GM21390 (cell line): Measurements from ENCODE around the gene PIEZO2.

Experiments used
- ATAC-seq: cut with Tn5 transposase; IDR thresholded peaks from one replicate; pipeline ENCODE4 v1.9.1; 2021; ENCODE audit not compliant: unreplicated experiment

The PIEZO2 gene

DNA sequence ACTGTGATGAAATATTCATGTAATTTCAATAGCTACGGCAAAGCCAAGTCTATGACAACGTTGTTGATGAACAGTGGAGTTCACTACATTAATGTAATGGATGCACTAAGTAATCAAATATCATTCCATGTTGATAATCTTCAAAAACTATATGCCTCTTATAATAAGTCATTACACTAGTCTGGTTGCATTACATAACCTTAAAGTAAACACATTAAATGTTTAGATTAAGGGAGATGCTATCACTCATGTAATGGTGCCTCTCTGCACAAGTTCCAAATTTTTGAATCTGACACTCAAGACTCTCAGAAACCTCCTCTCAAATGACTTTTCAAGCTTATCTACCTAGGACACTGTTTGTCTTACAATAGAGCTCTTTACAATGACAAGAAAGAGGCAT lies 35.4 kb downstream of the PIEZO2 start:
- ATAC-seq, result no peak

DNA sequence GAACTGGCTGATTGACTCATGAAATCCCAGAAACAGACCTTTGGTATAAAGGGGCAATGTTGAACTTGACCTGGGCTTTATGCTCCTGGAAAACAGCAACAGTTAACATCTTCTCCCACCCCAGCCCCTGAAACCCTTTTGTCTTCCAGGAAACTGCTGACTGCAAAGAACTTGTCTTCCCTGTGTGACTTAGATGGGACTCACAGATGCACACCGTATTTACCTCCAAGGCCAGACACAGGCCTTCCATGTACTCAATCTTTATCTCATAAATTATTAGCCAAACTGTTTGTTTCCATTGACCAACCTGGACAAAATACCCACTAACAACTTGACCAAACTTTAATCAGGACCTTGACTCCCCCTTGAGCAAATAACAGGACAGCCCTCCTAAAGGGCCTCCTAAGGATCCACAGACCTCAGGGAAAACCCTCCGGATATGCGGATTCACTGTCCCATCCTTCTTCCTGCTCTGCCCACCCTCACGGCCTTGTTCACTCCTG lies 36.3 kb downstream of the PIEZO2 start:
- ATAC-seq, result no peak

DNA sequence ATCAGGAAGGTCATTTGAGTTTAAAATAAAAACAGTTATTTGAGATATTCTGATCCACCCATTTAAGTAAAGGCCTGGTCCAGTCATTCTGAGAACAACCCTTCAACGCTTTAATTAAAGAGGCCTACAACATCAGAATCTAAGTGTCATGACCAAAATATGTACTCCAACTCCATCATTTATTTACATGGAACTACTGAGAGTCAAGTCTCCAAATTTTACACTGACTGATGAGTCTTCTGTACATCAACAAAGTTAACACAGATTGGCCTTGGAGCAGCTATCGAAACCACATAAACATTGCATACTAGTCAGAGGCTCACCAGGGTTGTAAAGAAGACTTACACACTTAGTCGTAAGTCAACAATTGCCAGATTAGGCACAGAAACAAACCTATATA lies 37.1 kb downstream of the PIEZO2 start:
- ATAC-seq, result no peak

DNA sequence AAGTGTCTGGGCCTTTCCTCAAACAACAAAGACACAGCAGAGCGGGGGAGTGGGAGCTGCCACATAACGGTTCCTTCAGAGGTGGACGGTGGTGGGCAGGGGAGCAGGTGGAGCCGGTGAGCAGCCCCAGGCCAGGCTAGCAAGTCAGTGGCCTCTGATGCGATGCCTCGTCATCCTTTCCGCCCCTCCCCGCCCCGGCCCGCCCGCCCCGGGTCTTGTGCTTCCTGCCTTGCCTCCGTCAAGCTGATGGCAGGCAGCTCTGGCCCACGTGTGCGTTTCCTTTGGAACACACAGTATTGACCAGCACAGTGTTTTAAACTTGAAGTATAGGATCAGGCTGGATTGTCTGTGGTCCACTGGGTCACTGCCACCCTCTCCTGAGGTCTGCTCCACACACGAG lies 38.9 kb downstream of the PIEZO2 start:
- ATAC-seq, result no peak

- ATAC-seq, result no peak
These were observed 40.4 kb downstream of the PIEZO2 start for GRCh38 chr18:11108947-11109346.

- no peak for ATAC-seq
These were observed 42.5 kb downstream of the PIEZO2 start for GRCh38 chr18:11106894-11107293.

GRCh38 chr18:11105463-11105862 lies 43.9 kb downstream of the PIEZO2 start:
- ATAC-seq, result no peak

- ATAC-seq, result no peak
These were observed 45.1 kb downstream of the PIEZO2 start for GRCh38 chr18:11104307-11104706.

GRCh38 chr18:11096839-11097750 lies 52.3 kb downstream of the PIEZO2 start:
- ATAC-seq, result no peak

- no peak for ATAC-seq
These were observed 53.0 kb downstream of the PIEZO2 start for GRCh38 chr18:11096411-11096810.

DNA sequence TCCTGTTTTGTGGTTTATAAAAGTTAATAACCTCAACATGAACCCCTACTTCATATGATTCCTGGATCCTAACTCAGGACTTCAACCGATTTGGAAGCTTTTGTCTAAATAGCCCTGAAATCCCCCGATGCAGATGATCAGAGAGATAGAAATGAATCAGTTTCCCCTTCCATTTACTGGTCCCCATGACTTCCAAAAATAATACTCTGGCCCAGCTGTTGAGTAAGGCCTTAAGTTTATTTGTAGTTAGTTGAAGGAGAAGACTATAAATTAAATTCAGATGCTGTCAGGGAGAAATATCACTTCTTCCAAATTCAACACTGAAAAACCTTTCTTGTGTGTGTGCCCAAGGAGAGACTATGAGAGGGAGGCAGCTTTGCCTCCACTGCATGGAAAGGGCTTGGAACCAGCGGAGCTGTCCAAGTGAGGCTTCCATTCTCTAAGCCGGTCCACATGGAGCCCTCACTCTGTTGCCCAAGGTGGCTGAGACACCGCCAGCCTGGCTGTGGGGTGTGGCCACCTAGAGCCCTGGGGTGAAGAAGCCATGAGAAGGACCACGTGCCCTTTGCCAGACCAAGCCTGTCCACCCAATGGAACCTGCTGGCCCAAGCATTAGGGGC lies 53.6 kb downstream of the PIEZO2 start:
- no peak for ATAC-seq

GRCh38 chr18:11095211-11095610 lies 54.2 kb downstream of the PIEZO2 start:
- no peak for ATAC-seq

- ATAC-seq, result no peak
These were observed 57.6 kb downstream of the PIEZO2 start for GRCh38 chr18:11091746-11092145.

DNA sequence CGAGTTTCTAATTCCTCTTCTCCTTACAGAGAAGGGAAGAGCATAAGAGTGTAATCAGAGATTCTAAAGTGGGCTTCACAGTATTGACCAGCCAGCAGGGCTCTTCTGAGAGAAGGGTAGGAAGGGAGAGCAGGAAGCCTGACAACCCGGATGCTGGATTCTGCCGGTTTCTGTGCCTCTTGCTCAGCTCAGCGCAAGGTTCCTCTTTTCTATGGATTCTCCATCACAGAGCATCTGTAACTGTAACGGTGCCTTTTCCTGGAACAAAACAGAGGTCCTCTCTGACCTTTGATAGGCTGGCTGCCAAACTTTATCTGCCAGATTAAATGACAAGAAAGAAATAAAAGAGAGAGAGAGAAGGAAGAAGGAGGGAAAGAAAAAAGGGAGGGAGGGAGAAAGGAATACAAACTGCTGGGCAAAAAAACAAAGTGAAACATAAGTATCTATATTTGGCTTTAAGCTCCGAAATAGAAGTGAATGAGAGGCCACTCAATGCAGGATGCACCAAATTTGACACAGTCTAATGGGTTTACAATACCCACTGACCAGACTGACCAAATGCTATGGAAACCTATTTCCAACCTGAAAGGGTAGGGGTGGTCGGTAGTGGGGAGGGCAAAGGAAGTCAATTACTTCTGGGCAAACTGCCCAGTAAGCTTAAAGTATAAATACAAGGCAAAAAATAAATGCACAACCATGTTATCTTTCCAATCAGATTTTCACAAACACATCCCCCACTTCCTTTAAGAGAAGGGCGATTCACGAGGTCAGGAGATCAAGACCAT lies 59.2 kb downstream of the PIEZO2 start:
- ATAC-seq, result no peak

- no peak for ATAC-seq
These were observed 68.3 kb downstream of the PIEZO2 start for GRCh38 chr18:11081009-11081532.

- ATAC-seq, result no peak
These were observed 70.9 kb downstream of the PIEZO2 start for GRCh38 chr18:11078491-11078890.

DNA sequence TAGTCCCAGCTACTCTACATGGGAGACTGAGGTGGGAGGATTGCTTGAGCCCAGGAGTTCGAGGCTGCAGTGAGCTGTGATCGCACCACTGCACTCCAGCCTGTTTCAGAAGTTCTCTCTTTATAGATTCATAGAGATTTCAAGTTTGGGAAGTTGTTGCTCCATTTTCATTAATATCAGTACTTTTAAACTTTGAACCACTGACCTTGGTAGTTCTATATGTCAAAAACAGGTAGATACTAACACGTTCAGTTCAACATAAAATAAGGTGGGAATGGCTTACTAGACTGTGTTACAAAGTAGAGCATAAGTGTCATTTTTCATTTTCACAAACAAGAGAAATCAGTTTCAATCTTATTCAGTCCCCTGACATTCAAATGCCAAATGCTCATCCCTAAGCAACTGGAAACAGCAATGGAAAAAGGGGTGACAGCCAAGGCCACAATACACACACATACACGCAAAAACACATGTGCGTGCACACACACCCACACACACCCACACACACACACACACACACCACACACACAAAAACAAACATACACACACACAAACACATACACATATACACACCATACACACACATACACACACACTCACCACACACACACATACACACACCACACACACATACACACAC lies 71.7 kb downstream of the PIEZO2 start:
- ATAC-seq, result no peak

- no peak for ATAC-seq
These were observed 74.5 kb downstream of the PIEZO2 start for GRCh38 chr18:11074889-11075288.

- no peak for ATAC-seq
These were observed 75.4 kb downstream of the PIEZO2 start for GRCh38 chr18:11073971-11074370.

DNA sequence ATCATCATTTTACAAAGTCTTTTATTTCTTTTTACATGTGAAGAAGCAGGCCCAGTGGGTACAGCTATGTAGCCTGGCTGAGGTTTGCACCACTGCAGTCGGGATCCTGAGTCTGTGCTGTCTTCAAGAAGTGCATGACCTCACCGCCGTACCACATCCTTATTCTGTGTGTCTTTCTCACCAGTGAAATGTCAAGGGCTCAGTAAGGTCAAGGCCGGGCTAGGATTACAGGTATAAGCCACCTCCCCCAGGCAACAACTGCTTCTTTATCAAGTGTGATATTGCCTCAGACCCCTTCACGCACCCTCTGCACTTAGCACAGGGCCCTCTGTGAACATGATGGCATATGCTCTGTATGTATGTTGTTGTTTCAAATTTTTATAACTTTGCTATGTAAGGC lies 76.7 kb downstream of the PIEZO2 start:
- no peak for ATAC-seq

DNA sequence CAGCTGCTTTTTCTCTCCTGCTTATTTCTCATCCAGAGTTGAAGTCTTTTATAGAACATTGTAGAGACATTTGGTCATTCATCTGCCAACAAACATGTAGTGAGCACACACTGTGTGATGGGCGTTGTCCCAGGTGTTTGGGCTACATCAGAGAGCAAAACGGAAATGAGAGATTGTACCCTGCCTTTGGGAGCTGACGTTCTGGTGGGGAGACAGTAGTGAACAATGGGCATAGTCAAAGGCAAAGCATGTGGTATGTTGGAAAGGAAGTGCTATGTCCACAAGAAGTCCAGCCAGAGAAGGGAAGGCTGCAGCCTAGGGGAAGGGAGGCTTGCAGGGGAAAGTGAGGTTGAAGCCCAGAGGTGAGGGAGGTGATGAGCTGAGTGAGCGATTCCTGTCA lies 78.1 kb downstream of the PIEZO2 start:
- ATAC-seq, result no peak
